Activated T-cell treated with anti-CD3 and anti-CD28 coated beads, Interleukin-2, amount 50 U/mL, for 1 hour (primary cell): Measurements from ENCODE around the gene GADD45G.

ENCODE experiments used
- DNase-seq: peaks from one replicate; pipeline ENCODE4 v3.0.0-alpha.2; 2020

Gene GADD45G

DNA sequence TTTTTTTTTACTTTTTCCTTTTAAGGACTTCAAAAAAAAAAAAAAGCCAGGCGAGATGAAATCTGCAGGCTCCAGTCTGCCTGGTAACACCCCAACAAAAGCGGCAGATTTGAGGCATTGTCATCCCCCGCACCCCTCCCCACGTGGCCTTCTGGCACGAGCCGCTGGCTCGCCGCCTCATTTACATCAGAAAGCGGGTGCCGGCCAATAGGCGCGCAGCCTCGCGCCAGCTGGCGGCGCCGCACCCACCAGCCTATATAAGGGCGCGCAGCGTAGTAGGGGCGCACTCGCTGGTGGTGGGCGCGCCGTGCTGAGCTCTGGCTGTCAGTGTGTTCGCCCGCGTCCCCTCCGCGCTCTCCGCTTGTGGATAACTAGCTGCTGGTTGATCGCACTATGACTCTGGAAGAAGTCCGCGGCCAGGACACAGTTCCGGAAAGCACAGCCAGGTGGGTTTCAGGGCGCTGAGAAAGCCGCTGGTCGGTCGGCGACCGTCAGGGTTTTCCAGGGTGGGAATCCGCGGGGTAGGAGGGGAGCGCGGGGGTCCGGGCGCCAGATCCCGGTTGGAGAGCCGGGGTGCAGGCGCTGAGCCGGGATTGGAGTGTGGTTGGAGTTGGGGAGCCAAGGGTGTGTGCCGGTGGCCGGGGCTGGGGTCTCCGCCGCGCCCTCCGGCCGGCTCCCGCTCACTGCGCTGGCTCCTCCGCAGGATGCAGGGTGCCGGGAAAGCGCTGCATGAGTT, at the start of gene GADD45G:
Gene GADD45G, plus strand, starts transcription at position 284 of the 736 bp plus-strand sequence. Its CDS starts 110 bp downstream, at position 394.
- DNase-seq = peak; percentile 88

GRCh38 chr9:89555036-89555415, 49.8 kb upstream of the GADD45G start:
- DNase-seq = no peak

GRCh38 chr9:89555451-89556375, 49.1 kb upstream of the GADD45G start:
- DNase-seq = no peak

DNA sequence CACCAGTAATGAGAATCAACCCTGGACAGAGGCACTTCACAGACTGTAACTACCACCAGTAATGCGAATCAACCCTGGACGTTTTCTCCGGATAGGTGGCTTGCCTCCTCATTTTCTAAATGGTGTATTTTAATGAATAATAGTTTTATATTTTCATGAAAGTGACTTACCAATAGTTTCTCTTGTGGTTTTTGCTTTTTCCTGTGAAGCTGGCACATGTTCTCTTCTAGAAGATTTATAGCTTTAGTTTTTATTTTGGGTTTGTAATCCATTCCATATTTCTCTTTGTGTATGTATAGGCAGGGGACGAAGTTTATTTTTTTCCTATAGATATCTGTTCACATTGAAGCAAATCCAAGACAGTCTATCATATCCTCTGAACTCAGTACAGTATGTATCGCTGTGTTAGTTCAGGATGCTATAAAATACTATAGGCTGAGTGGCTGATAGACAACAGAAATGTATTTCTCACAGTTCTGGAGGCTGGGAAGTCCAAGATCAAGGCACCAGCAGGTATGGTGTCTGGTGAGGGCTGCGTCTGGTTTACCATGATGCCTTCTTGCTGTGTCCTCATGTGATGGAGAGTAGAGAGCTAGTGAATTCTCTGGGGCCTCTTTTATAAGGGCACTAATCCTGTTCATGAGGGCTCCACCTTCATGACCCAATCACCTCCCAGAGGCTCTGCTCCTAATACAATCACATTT, 46.5 kb upstream of the GADD45G start:
- no peak for DNase-seq

- no peak for DNase-seq
Observed at GRCh38 chr9:89558948-89559347, 45.9 kb upstream of the GADD45G start.

GRCh38 chr9:89562186-89562814, 42.5 kb upstream of the GADD45G start:
- DNase-seq = no peak

GRCh38 chr9:89563571-89564345, 41.1 kb upstream of the GADD45G start:
- no peak for DNase-seq

- DNase-seq = no peak
Observed at GRCh38 chr9:89564346-89564878, 40.4 kb upstream of the GADD45G start.

DNA sequence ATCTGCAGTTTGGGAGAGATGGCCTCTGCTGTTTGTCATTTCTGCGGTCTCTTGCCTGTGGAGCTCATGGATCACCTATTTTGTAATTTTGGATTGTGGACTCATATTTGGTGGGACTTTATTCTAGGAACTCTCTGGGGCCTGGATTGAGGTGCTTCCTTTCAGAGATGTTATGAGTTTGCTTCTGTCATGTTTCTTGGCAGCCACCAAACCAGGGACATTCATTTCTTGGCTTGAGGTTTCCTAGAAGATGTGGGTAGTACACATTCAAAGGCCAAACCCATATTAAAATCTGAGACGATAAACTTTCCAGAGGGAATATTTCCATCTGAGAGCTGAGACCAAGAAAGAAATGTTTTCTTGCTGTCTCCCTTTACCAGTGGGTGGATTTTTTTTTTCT, 37.2 kb upstream of the GADD45G start:
- DNase-seq = no peak

DNA sequence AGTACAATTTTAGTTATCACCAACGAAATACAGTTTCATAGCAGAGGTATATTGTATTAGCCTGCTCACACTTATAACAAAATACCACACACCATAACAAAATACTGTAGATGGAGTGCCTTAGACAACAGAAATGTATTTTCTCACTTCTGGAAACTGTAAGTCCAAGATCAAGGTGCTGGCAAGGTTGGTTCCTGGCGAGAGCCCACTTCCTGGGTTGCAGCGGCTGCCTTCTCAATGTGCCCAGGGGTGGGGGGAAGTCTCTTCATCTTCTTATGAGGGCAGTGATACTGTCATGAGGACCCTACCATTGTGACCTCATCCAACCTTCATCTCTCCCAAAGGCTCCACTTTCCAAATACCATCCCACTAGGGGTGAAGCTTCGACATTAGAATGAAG, 30.5 kb upstream of the GADD45G start:
- no peak for DNase-seq

DNA sequence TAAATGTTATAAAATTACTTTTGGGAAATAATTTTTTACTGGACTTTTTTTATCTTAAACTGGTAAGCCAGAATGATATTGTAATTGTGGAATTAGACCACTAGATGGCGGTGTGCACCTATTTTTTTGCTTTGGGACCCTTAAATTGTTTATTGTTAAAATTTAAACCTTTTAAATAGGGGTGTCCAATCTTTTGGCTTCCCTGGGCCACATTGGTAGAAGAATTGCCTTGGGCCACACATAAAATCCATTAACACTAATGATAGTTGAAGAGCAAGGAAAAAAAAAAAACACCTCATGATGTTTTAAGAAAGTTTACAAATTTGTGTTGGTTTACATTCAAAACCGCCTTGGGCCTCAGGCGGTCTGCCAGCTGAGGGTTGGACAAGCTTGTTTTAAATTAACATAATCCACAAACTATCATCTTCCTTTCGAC, 28.4 kb upstream of the GADD45G start:
- no peak for DNase-seq

DNA sequence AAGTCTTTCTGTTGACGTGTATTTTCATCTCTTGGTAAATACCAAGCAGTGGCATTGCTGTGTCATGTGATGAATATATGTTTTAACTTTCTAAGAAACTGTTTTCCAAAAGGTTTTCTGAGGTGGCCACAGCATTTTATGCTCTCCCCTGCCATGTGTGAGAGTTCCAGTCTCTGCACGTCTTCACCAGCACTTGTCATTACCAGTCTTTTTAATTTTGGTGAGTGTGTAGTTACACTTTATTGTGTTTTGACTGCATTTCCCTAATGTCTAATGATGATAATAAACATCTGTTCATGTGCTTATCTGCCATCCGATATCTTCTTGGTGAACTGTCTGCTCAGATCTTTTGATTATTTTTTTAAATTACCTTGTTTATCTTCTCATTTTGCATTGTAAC, 27.4 kb upstream of the GADD45G start:
- DNase-seq = no peak

GRCh38 chr9:89579741-89580385, 24.9 kb upstream of the GADD45G start:
- no peak for DNase-seq

DNA sequence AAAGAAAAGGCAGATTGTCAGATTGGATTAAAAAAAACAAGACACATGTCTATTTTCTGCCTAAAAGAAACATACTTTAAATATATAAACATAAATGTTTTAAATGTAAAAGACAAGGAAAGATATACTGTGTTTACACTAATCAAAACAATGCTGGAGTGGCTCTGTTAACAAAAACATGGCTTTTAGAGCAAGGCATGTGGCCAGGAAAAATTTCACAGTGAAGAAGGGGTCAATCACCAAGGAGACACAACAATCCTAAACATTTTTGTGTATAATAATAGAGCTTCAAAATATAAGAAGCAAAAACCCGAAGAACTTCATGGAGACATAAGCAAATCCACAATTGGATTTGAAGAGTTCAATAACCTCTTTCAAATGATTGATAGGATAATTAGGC, 18.5 kb upstream of the GADD45G start:
- DNase-seq = no peak

GRCh38 chr9:89588271-89588879, 16.4 kb upstream of the GADD45G start:
- no peak for DNase-seq

DNA sequence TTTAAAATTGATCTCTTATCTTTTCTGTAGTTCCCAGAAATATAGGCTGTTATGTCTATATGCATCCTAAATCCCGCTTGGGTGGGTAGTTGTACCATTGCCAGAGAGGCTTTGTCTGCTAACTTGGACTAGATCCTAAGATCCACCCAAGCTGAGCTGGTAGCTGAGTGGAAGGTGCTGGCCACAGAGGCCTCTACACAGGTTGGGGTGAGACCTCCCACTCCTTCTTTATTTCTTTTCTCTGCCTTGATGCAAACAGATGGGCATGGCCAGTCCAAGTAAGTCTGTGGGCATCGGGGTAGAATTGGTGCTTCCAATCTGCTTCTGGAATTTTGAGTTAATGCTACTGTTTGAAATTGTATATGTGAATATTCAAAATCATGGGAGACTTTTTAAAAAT, 14.4 kb upstream of the GADD45G start:
- no peak for DNase-seq

- DNase-seq = no peak
Observed at GRCh38 chr9:89591274-89592212, 13.3 kb upstream of the GADD45G start.

DNA sequence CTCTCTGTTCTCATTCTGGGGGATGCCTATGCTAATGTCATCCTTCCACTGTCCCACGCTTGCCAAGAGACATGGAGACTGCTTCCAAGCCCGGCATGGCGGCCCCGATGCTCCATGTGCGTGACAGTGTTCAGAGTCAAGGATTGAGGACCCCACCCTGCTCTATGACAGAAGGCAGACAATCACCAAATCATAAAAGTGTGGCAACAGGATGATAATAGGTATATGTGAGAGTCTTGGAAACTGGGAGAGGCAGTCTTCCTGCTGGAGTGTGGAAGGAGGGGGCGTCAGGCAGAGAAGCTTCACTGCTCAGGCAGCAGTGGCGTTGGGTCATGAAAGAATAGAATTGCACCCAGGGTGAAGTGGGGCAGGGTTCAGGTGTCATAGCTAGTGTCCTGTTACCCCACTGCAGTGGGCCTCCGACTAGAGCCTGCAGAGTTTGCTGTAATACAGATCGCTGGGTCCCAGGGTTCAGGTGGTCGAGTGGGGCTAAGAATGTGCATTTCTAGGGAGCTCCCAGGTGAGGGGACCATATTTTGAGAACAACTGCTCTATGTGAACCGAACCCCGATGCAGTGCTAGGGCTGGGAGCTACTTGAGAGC, 12.5 kb upstream of the GADD45G start:
- no peak for DNase-seq
